ENCODE results near the gene SLC23A1. TPM values are rescaled to one million over a fixed set of nuclear protein-coding genes. Genes with fewer than 3 reads are reported as not detected.

SLC23A1 gene
- total and polyA plus RNA-seq, 2 of the 13 experiments (the other 11 are each of a cell fraction or from before 2014, with no cell fraction given), result 6.0 to 6.6 TPM

DNA sequence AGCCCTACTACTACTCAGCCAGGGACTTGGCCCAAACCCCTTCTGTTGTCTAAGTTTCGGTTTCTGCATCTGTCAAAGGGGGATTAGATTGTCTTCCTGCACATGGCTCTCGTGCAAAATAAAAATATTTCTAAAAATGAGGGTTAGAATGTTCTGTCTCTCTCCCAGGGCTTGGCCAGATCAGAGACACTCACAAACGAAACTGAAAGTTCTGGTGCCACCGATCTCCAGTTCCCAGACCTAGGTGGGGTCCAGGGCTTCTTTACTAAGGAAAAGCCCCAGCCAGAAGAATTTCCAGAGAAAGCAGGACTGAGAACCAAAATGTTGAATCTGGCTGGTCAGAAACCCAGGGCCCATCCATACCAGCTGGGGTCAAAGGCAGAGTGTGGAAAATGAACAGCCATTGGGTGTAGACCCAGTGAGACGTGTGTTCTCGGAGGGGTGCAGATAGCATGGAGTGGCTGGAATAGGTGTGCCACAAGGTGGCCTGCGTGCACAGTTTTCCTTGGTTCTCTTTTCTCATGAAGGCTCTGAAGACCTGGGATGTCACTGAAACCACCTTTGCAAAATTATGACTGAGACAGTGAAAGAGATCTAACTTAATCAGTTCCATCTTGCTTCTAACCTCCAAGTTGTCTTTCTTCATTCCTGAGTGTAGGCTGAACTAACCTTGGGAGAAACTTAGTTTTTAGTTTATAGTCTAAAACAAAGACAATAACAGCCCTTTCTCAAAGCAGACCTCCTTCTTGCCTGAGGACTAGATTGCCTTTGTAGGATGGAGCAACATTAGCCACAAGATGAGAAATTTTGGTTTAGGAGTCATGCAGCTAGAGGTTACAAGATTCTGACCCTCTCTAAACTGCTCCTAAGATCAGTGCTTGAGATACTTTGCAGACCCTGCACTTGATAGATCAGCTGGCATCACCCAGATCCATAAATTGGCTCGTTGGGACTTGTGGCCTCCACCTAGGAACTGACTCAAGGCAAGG is 2.3 kb upstream of the SLC23A1 start (continued):
- TF ChIP-seq, protein P1, sequence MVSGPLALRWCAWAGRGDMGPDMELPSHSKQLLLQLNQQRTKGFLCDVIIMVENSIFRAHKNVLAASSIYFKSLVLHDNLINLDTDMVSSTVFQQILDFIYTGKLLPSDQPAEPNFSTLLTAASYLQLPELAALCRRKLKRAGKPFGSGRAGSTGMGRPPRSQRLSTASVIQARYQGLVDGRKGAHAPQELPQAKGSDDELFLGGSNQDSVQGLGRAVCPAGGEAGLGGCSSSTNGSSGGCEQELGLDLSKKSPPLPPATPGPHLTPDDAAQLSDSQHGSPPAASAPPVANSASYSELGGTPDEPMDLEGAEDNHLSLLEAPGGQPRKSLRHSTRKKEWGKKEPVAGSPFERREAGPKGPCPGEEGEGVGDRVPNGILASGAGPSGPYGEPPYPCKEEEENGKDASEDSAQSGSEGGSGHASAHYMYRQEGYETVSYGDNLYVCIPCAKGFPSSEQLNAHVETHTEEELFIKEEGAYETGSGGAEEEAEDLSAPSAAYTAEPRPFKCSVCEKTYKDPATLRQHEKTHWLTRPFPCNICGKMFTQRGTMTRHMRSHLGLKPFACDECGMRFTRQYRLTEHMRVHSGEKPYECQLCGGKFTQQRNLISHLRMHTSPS (CRISPR knock-in tag; IDR thresholded peaks at IDR 0.05; ENCODE audit: low read depth), result no peak
- TF ChIP-seq, protein P2, sequence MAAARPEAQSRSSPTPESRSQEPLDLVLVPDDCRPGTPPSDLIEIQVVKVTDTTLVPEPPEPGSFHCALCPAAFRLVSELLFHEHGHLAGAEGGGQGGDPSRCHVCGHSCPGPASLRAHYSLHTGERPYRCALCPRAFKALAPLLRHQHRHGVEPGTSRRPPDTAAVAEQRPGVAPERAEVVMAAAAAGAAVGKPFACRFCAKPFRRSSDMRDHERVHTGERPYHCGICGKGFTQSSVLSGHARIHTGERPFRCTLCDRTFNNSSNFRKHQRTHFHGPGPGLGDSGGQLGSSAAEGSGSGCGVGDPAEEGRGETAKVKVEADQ (CRISPR knock-in tag; IDR thresholded peaks at IDR 0.05; ENCODE audit: borderline replicate concordance), result no peak
- TF ChIP-seq ESRRA (CRISPR knock-in tag; IDR thresholded peaks at IDR 0.05; ENCODE audit: low read depth), result no peak
- no peak for TF ChIP-seq ZBTB7A (CRISPR knock-in tag; IDR thresholded peaks at IDR 0.05)
- no peak for TF ChIP-seq ZNF749 (CRISPR knock-in tag; IDR thresholded peaks at IDR 0.05; ENCODE audit: borderline replicate concordance)
- peak; percentile 46; the same call in 1 of the 2 replicates for TF ChIP-seq GATAD2A (CRISPR knock-in tag; IDR thresholded peaks at IDR 0.05)
- TF ChIP-seq ZNF44 (CRISPR knock-in tag; IDR thresholded peaks at IDR 0.05), result no peak
- TF ChIP-seq, protein P3, sequence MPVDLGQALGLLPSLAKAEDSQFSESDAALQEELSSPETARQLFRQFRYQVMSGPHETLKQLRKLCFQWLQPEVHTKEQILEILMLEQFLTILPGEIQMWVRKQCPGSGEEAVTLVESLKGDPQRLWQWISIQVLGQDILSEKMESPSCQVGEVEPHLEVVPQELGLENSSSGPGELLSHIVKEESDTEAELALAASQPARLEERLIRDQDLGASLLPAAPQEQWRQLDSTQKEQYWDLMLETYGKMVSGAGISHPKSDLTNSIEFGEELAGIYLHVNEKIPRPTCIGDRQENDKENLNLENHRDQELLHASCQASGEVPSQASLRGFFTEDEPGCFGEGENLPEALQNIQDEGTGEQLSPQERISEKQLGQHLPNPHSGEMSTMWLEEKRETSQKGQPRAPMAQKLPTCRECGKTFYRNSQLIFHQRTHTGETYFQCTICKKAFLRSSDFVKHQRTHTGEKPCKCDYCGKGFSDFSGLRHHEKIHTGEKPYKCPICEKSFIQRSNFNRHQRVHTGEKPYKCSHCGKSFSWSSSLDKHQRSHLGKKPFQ (CRISPR knock-in tag; IDR thresholded peaks at IDR 0.05; ENCODE audit: insufficient replicate concordance), result peak; percentile 65
- 0 out of 2 replicates have a peak, but pooled peaks have one; percentile 40 for TF ChIP-seq KAT8 (CRISPR knock-in tag; IDR thresholded peaks at IDR 0.05)
- TF ChIP-seq YEATS2 (CRISPR knock-in tag; IDR thresholded peaks at IDR 0.05; ENCODE audit: borderline replicate concordance), result peak; percentile 52; the same call in 1 of the 2 replicates
- peak; percentile 30 to 68; a peak in 3 of 4 replicates for TF ChIP-seq POLR2A (IDR thresholded peaks at IDR 0.05; ENCODE audit: insufficient read depth in 1 of 2, low read depth in 2 of 2, low read length in 2 of 2)
- TF ChIP-seq HNRNPK (IDR thresholded peaks at IDR 0.05; ENCODE audit: low read depth, low read length, poor library complexity, severe bottlenecking), result no peak
- TF ChIP-seq, protein P4, sequence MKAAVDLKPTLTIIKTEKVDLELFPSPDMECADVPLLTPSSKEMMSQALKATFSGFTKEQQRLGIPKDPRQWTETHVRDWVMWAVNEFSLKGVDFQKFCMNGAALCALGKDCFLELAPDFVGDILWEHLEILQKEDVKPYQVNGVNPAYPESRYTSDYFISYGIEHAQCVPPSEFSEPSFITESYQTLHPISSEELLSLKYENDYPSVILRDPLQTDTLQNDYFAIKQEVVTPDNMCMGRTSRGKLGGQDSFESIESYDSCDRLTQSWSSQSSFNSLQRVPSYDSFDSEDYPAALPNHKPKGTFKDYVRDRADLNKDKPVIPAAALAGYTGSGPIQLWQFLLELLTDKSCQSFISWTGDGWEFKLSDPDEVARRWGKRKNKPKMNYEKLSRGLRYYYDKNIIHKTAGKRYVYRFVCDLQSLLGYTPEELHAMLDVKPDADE (CRISPR knock-in tag; IDR thresholded peaks at IDR 0.05), result no peak
- TF ChIP-seq SIX1 (CRISPR knock-in tag; IDR thresholded peaks at IDR 0.05; ENCODE audit: borderline replicate concordance), result 0 out of 2 replicates have a peak, but pooled peaks have one; percentile 43
- TF ChIP-seq ELF1 (CRISPR knock-in tag; IDR thresholded peaks at IDR 0.05), result 0 out of 2 replicates have a peak, but pooled peaks have one; percentile 16
- no peak for TF ChIP-seq KLF13 (CRISPR knock-in tag; IDR thresholded peaks at IDR 0.05)
- no peak for TF ChIP-seq ZEB1 (IDR thresholded peaks at IDR 0.05; ENCODE audit: insufficient replicate concordance, low read depth)
- TF ChIP-seq ZBTB7B (CRISPR knock-in tag; IDR thresholded peaks at IDR 0.05), result no peak
- no peak for TF ChIP-seq PITX1 (CRISPR knock-in tag; IDR thresholded peaks at IDR 0.05)
- TF ChIP-seq AGO1 (IDR thresholded peaks at IDR 0.05; ENCODE audit: low read depth, low read length, poor library complexity, severe bottlenecking), result no peak
- TF ChIP-seq, protein P5, sequence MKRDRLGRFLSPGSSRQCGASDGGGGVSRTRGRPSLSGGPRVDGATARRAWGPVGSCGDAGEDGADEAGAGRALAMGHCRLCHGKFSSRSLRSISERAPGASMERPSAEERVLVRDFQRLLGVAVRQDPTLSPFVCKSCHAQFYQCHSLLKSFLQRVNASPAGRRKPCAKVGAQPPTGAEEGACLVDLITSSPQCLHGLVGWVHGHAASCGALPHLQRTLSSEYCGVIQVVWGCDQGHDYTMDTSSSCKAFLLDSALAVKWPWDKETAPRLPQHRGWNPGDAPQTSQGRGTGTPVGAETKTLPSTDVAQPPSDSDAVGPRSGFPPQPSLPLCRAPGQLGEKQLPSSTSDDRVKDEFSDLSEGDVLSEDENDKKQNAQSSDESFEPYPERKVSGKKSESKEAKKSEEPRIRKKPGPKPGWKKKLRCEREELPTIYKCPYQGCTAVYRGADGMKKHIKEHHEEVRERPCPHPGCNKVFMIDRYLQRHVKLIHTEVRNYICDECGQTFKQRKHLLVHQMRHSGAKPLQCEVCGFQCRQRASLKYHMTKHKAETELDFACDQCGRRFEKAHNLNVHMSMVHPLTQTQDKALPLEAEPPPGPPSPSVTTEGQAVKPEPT (CRISPR knock-in tag; IDR thresholded peaks at IDR 0.05; ENCODE audit: low read depth), result no peak
- no peak for TF ChIP-seq ZNF207 (IDR thresholded peaks at IDR 0.05; ENCODE audit: borderline replicate concordance)

All from HepG2 (cell line).